Neural cell (in vitro differentiated cells): ENCODE measurements around the gene CAMK2D. TPM values are rescaled to one million over a fixed set of nuclear protein-coding genes. Genes with fewer than 3 reads are reported as not detected.

Experiments used
- H2AFZ ChIP-seq: fragments of 200-600, 300-800 bp; sonication (generic), shearing (Covaris generic); 2 replicates; pipeline ENCODE4 v1.6.0; 2014; ENCODE audit warnings: low read depth, mild to moderate bottlenecking, antibody characterized with exemption, low read length, moderate library complexity
- H3F3A ChIP-seq: fragments of 200-600 bp; shearing (Covaris generic); 2 replicates; pipeline ENCODE4 v1.6.1; 2016; ENCODE audit warnings: mild to moderate bottlenecking, moderate library complexity, mixed read lengths, antibody characterized with exemption, low read length; ENCODE audit not compliant: insufficient read depth, poor library complexity, severe bottlenecking
- H3K27ac ChIP-seq: fragments of 200-600, 300-800 bp; sonication (generic), shearing (Covaris generic); 2 replicates; pipeline ENCODE4 v1.5.1; 2014; ENCODE audit warnings: mild to moderate bottlenecking, low read length, moderate library complexity
- H3K27me3 ChIP-seq: fragments of 300-800, 200-600 bp; sonication (generic), shearing (Covaris generic); 2 replicates; pipeline ENCODE4 v1.6.0; 2014; ENCODE audit warnings: mild to moderate bottlenecking, low read depth, low read length, moderate library complexity; ENCODE audit not compliant: insufficient read depth
- H3K36me3 ChIP-seq: fragments of 300-800, 200-600 bp; sonication (generic), shearing (Covaris generic); 2 replicates; pipeline ENCODE4 v1.5.1; 2014; ENCODE audit warnings: mild to moderate bottlenecking, antibody characterized with exemption, low read length, moderate library complexity; ENCODE audit not compliant: insufficient read depth
- H3K4me2 ChIP-seq: fragments of 300-800, 200-600 bp; sonication (generic), shearing (Covaris generic); 2 replicates; pipeline ENCODE4 v1.6.0; 2014; ENCODE audit warnings: mild to moderate bottlenecking, low read length
- H3K4me3 ChIP-seq: fragments of 300-800, 200-600 bp; sonication (generic), shearing (Covaris generic); 2 replicates; pipeline ENCODE4 v1.5.1; 2014; ENCODE audit warnings: mild to moderate bottlenecking, low read length, moderate library complexity
- H3K79me2 ChIP-seq: fragments of 200-600 bp; shearing (Covaris generic); replicated peaks from 2 replicates; pipeline ENCODE4 v1.6.0; 2014; ENCODE audit warnings: mild to moderate bottlenecking, low read length, moderate library complexity; ENCODE audit not compliant: insufficient read depth
- H3K9ac ChIP-seq: fragments of 300-800, 200-600 bp; sonication (generic), shearing (Covaris generic); 2 replicates; pipeline ENCODE4 v1.6.1; 2016; ENCODE audit warnings: mild to moderate bottlenecking, low read length, mixed read lengths
- H3K9me2 ChIP-seq: fragments of 200-600 bp; shearing (Covaris generic); 2 replicates; pipeline ENCODE4 v1.6.1; 2016; ENCODE audit warnings: mild to moderate bottlenecking, low read length, mixed read lengths; ENCODE audit not compliant: insufficient read depth
- H3K9me3 ChIP-seq: fragments of 200-600, 300-800 bp; sonication (generic), shearing (Covaris generic); 2 replicates; pipeline ENCODE4 v1.6.1; 2016; ENCODE audit warnings: mild to moderate bottlenecking, mixed run types, low read length, moderate library complexity, mixed read lengths
- H4K20me1 ChIP-seq: fragments of 200-600 bp; shearing (Covaris generic); 2 replicates; pipeline ENCODE4 v1.6.1; 2016; ENCODE audit warnings: mild to moderate bottlenecking, mixed run types; ENCODE audit not compliant: insufficient read depth
- EP300 ChIP-seq: fragments of 450-650 bp; conservative IDR thresholded peaks from 2 replicates; pipeline ENCODE4 v1.6.1; 2014; ENCODE audit warnings: antibody characterized with exemption, mild to moderate bottlenecking, moderate library complexity; ENCODE audit not compliant: poor library complexity, severe bottlenecking
- EZH2 ChIP-seq: fragments of 200-600, 300-800 bp; shearing (Covaris generic), sonication (generic); IDR thresholded peaks from 2 replicates; pipeline ENCODE4 v1.6.1; 2014; ENCODE audit warnings: antibody characterized with exemption, low read length, borderline replicate concordance, mild to moderate bottlenecking; ENCODE audit not compliant: insufficient read depth, poor library complexity, severe bottlenecking
- MXI1 ChIP-seq: fragments of 450-650 bp; conservative IDR thresholded peaks from 2 replicates; pipeline ENCODE4 v1.6.1; 2014; ENCODE audit warnings: antibody characterized with exemption, mild to moderate bottlenecking; ENCODE audit not compliant: poor library complexity, severe bottlenecking
- POLR2AphosphoS5 ChIP-seq: IDR thresholded peaks from 2 replicates; pipeline ENCODE4 v1.6.1; 2012
- RAD21 ChIP-seq: fragments of 450-650 bp; conservative IDR thresholded peaks from 2 replicates; pipeline ENCODE4 v1.6.1; 2014; ENCODE audit warnings: antibody characterized with exemption, mild to moderate bottlenecking, moderate library complexity
- SMC3 ChIP-seq: fragments of 450-650 bp; conservative IDR thresholded peaks from 2 replicates; pipeline ENCODE4 v1.6.1; 2014; ENCODE audit warnings: antibody characterized with exemption, mild to moderate bottlenecking, moderate library complexity; ENCODE audit not compliant: poor library complexity
- TAF1 ChIP-seq: IDR thresholded peaks from 2 replicates; pipeline ENCODE4 v1.6.1; 2012; ENCODE audit warnings: low read depth
- polyA plus RNA-seq: library from polyadenylated mRNA; depleted of rRNA; stranded (reverse); fragments of >200 nt; gene quantifications from 2 replicates; pipeline ENCODE4 v1.2.3, GENCODE V29; 2014
- TF ChIP-seq, protein P1 (sequence below): fragments of 450-650 bp; IDR thresholded peaks from 2 replicates; pipeline ENCODE4 v1.5.1; 2014; ENCODE audit warnings: antibody characterized with exemption, mild to moderate bottlenecking, moderate library complexity; ENCODE audit not compliant: poor library complexity, severe bottlenecking
- TF ChIP-seq, protein P2 (sequence below): IDR thresholded peaks from 2 replicates; pipeline ENCODE4 v1.6.1; 2012; ENCODE audit warnings: borderline replicate concordance

The CAMK2D gene
- polyA plus RNA-seq, 1 donor from 2014 or later, result 27.1 TPM

DNA sequence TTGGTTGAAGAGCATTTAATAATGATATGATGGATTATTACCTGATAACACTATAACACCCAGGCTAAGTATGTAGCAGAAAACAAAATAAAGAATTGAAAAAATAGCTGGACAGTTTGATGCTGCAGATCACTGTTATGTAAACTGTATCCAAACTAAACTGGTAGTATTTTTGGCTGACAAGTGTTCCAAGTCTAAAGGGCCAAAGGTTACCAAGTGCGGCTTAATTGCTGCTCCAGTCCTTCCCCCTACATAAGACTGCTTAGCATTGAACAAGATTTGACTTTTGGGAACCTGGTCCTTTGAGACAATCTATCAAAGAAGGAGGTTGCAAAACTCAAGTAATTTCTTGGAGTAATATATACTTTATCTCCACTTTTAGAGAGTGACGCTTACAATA, 249.6 kb downstream of the CAMK2D start:
- Histone ChIP-seq H4K20me1 (no peaks in the 10 kb centered on the region), H2AFZ (no peak overlapping the region), H3F3A (no peaks in the 10 kb centered on the region), H3K36me3 (no peaks in the 10 kb centered on the region), H3K9me2 (no peaks in the 10 kb centered on the region), H3K79me2 (no peaks in the 10 kb centered on the region), H3K9me3 (no peaks in the 10 kb centered on the region), H3K9ac (no peak overlapping the region), H3K27ac (no peak overlapping the region), H3K27me3 (no peaks in the 10 kb centered on the region), H3K4me2 (no peak overlapping the region), H3K4me3 (no peak overlapping the region)
- TF ChIP-seq MXI1 (no peak), RAD21 (no peak), EZH2 (no peak), POLR2AphosphoS5 (no peak), TAF1 (no peak), EP300 (no peak), SMC3 (no peak)
- TF ChIP-seq, protein P1, sequence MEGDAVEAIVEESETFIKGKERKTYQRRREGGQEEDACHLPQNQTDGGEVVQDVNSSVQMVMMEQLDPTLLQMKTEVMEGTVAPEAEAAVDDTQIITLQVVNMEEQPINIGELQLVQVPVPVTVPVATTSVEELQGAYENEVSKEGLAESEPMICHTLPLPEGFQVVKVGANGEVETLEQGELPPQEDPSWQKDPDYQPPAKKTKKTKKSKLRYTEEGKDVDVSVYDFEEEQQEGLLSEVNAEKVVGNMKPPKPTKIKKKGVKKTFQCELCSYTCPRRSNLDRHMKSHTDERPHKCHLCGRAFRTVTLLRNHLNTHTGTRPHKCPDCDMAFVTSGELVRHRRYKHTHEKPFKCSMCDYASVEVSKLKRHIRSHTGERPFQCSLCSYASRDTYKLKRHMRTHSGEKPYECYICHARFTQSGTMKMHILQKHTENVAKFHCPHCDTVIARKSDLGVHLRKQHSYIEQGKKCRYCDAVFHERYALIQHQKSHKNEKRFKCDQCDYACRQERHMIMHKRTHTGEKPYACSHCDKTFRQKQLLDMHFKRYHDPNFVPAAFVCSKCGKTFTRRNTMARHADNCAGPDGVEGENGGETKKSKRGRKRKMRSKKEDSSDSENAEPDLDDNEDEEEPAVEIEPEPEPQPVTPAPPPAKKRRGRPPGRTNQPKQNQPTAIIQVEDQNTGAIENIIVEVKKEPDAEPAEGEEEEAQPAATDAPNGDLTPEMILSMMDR, result no peak
- TF ChIP-seq, protein P2, sequence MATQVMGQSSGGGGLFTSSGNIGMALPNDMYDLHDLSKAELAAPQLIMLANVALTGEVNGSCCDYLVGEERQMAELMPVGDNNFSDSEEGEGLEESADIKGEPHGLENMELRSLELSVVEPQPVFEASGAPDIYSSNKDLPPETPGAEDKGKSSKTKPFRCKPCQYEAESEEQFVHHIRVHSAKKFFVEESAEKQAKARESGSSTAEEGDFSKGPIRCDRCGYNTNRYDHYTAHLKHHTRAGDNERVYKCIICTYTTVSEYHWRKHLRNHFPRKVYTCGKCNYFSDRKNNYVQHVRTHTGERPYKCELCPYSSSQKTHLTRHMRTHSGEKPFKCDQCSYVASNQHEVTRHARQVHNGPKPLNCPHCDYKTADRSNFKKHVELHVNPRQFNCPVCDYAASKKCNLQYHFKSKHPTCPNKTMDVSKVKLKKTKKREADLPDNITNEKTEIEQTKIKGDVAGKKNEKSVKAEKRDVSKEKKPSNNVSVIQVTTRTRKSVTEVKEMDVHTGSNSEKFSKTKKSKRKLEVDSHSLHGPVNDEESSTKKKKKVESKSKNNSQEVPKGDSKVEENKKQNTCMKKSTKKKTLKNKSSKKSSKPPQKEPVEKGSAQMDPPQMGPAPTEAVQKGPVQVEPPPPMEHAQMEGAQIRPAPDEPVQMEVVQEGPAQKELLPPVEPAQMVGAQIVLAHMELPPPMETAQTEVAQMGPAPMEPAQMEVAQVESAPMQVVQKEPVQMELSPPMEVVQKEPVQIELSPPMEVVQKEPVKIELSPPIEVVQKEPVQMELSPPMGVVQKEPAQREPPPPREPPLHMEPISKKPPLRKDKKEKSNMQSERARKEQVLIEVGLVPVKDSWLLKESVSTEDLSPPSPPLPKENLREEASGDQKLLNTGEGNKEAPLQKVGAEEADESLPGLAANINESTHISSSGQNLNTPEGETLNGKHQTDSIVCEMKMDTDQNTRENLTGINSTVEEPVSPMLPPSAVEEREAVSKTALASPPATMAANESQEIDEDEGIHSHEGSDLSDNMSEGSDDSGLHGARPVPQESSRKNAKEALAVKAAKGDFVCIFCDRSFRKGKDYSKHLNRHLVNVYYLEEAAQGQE, result no peak

DNA sequence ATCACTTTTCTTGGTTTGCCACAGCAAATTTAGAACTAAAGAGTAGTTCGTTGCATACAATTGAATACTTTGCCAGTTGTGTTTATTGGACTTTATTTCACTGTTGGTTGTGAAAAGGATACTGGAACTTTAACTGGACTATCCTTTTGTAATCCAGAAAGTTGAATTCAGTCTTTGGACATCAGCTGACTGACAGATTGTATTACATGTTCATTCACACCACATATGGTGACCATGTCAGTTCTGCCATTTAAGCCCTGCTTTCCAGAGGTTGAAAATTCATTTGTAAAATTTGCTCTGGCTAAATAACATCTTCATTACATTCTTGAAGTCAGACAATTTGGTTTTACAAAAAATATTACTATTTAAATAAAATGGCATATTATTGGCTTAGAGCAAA, 251.7 kb downstream of the CAMK2D start:
- H3K36me3 ChIP-seq, result no peaks in the 10 kb centered on the region
- H3K79me2 ChIP-seq, result no peaks in the 10 kb centered on the region
- no peak overlapping the region for H3K9ac ChIP-seq
- H3K4me2 ChIP-seq, result no peak overlapping the region
- no peak overlapping the region for H3K27ac ChIP-seq
- no peaks in the 10 kb centered on the region for H3K9me2 ChIP-seq
- no peaks in the 10 kb centered on the region for H4K20me1 ChIP-seq
- no peak overlapping the region for H3K4me3 ChIP-seq
- TF ChIP-seq POLR2AphosphoS5, result no peak
- TF ChIP-seq SMC3, result no peak
- TF ChIP-seq, protein P2, result no peak
- TF ChIP-seq EZH2, result no peak
- TF ChIP-seq, protein P1, result no peak
- TF ChIP-seq EP300, result no peak
- no peak for TF ChIP-seq MXI1
- no peaks in the 10 kb centered on the region for H3F3A ChIP-seq
- H3K27me3 ChIP-seq, result no peaks in the 10 kb centered on the region
- no peaks in the 10 kb centered on the region for H3K9me3 ChIP-seq
- no peak overlapping the region for H2AFZ ChIP-seq
